GM18861 (cell line): ENCODE data around the gene RICTOR.

Experiments used
- ATAC-seq: cut with Tn5 transposase; IDR thresholded peaks from one replicate; pipeline ENCODE4 v1.9.1; 2021; ENCODE audit not compliant: unreplicated experiment

Gene RICTOR

GRCh38 chr5:38938973-38939372 is 135.2 kb downstream of the RICTOR start:
- no peak for ATAC-seq

DNA sequence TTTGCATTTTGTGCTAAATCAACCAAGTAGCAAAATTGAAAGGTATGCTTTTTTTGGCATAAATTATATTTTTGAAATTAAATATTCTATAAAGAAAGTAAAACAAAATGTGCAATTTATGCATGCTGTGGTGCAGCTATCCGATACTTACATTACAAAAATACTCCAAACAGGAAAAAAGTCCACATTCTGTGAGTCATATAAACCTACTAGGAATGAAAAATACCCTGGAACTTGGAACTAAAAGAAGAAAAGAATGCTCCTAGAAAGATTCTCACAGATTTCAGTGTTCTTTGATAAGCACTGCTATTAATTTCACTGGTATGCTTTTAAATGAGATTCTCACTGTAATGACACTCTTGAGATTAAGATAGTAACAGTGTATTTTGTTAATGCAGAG is 135.8 kb downstream of the RICTOR start:
- no peak for ATAC-seq

DNA sequence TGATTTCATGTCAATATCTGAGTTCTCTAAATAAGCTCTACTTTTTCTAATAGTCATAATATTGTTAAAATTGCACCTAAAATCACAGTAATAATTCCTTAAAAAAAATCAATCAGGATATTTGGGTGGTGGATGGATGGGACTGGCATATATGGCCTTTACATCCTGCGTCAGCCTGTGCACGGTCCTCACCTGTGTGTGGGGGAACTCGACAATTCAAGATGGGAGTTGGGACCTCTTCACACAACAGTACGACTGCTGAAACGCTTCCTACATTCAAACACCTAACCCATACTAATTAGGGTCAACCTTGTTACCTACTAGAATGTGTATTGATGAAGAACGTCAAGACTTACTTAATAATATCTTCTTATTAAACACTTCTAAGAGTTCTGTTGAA is 137.9 kb downstream of the RICTOR start:
- ATAC-seq, result no peak

DNA sequence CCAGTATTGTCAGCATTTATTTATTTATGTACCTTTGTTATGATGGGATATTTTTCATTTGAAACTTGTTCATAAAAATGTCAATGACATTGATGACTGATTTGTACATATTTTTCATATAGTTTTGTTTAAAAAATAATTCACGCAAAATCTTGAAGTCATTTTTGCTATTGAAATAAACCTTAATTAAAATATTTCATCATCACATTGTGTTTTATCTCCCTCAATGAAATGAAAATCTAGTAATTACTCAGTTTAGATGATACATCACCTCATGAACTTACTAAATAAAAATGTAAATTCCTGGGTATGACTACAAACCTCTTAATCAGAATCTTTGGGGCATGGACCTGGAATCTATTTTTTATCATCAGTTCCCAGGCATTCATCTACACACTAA is 138.8 kb downstream of the RICTOR start:
- no peak for ATAC-seq

GRCh38 chr5:38932854-38933408 is 141.3 kb downstream of the RICTOR start:
- ATAC-seq, result no peak

GRCh38 chr5:38931731-38932130 is 142.5 kb downstream of the RICTOR start:
- no peak for ATAC-seq

DNA sequence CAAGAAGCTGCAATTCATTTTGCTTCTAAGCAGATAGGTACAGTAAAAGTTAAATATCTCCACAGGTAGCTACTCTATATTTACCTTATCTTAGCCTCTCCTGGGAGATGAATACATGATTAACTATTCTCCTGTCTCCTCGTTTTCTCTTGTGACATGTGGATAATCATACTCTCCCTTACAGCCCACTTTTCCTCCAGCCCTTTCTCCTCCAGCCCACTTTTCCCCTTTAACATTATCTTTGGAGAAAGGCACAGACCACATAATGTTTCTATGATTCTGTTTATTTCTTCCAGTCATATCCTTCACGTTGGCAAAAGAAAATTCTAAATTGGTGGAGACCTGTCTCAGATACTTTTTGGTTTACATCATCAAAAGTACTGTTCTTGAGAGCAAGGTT is 144.4 kb downstream of the RICTOR start:
- ATAC-seq, result no peak

DNA sequence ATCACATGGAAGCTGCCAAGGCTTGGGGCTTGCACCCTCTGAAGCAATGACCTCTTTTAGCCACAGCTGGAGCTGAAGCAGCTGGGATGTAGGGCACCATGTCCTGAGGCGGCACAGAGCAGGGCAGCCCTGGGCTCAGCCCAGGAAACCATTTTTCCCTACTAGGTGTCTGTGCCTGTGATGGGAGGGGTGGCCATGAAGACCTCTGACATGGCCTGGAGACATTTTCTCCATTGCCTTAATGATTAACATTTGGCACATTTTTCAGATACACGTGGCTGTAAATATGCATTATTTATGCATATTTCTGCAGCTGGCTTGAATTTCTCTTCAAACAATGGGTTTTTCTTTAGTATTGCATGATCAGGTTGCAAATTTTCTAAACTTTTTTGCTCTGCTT is 146.7 kb downstream of the RICTOR start:
- no peak for ATAC-seq

DNA sequence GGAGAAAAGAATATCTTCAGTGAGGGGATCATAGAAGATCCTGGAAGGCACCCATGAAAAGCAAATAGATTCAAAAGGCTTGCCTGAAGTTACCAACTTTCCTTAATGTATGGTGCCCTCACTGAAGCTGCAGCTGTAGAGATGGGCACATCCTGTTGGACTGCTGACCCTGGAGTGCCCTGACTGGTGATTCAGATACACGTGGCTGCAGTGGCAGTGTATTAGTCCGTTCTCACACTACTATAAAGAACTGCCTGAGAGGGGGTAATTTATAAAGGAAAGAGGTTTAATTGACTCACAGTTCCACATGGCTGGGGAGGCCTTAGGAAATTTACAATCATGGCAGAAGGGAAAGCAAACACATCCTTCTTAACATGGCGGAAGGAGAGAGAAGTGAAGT is 148.1 kb downstream of the RICTOR start:
- ATAC-seq, result no peak

DNA sequence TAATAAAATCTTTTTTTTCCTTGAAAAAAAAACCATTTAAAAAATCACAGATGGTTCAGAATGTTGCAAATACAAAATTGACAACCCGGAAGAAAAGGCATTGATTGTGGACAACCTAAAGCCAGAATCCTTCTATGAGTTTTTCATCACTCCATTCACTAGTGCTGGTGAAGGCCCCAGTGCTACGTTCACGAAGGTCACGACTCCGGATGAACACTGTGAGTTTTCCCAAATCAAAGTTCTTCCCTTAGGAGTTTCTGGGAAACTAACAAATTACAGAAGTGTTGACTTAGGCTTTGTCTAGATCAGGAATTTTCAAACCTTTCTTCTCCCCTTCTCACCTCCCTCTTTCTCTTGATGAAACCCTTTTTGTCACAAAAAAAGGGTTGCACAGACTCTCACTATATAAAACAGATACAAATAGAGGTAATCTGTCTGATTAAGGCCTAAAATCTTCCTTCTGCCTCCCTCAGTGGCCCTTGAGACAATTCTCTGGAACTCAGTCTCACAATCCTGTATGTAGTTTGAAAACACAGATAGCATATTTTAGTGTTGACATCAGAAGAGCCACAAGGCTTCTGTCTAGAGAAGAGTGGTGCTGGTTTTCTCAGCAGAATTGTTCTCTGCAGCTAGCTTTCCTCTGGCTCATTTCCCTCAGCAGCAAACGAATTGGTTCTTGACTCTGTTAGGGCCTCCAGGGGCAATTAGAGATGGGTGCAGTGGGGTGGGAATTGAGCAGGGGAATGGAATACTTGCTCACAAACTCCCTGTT is 148.9 kb downstream of the RICTOR start:
- ATAC-seq, result no peak

- ATAC-seq, result no peak
These were observed 150.3 kb downstream of the RICTOR start for GRCh38 chr5:38923661-38924451.

DNA sequence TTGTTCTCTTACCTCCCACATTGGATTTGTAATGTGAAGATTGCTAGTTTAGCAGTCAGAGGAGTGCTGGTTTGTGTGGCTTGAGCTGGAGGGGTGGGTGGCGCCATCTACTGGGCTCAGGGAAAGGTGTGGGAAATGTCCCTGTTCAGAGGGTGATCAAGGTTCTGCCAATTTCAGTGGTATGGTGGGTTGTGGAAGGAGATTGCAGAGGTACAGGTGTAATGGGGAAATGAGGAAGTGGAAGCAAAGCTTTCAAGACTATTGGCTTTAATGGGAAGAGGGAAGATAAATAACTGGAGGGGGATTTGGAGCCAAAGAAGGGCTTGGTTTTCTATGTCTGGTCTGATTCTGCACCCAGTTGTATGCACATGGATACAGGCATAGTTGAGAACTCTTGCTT is 152.0 kb downstream of the RICTOR start:
- peak; percentile 74 for ATAC-seq

DNA sequence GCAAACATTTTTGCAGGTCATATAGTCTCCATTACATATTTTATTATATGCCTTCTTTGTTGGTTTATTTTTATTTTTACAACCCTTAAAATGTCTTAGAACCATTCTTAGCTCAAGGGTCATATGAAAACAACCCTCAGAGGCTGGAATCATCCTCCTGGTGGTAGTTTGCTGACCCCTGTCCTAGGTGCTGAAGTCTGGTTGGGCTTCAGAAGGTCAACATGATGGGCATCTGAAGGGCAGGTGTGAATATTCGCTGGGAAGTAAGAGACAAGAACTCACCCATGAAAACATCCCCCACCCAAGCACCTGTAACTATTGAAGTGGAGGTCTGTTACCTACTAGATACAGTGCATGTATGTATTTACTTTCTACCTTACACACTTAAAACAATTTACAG is 153.0 kb downstream of the RICTOR start:
- ATAC-seq, result no peak

- no peak for ATAC-seq
These were observed 157.4 kb downstream of the RICTOR start for GRCh38 chr5:38916802-38917201.

DNA sequence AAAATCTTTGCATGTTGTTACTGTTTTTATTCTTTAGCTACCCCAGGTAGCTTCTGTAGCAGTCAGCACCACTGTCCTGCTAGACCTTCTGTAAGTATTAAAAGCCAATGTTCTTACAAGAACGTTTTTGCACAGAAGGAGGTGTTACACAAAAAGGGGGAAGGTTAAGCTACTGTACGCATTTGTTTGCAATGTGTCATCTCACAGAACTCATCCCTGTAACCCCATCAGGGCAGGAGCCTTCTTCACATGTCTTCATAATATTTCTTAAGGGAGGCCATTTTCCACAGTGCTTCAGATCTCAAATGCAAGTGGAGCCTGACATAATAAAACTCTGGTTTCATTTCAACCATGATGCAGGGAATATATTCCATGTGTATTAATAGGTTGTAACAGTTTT is 160.5 kb downstream of the RICTOR start:
- no peak for ATAC-seq

GRCh38 chr5:38911933-38912332 is 162.3 kb downstream of the RICTOR start:
- no peak for ATAC-seq

DNA sequence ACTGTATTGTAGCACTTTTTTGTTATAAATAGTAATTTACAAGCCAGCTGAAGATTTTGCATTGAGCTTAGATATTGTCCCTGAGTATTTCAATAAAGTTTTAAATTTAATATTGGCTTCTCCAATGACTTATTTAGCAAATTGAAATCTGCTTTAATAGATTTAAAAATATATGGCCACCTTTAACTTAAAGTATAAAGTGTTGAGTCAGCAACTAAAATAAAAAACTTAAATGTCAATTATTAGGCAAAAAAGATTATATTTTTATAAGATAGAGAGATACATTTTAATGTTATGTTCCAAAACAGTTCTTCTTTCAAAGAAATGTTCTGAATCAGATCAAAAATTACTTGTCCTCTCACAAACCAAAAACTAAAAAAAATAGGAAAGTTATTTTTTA is 167.7 kb downstream of the RICTOR start:
- no peak for ATAC-seq

DNA sequence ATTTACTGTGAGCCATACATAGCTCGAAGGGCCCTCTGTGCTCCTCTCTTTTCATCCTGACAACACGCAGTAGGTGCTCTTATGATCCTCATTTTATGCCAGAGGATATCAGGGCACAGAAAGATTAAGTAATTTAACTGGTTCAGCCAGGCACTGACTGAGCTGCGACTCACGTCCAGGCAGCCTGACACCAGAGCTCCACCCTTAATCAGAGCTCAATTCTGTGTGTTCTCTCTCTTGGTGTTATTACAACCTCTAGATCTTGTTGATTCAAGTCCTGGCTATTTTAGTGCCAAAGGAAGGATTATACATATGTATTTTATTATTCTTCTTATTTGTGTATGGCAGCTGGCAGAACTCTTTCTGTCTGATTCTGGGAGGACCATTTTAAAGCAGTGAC is 168.7 kb downstream of the RICTOR start:
- ATAC-seq, result no peak

DNA sequence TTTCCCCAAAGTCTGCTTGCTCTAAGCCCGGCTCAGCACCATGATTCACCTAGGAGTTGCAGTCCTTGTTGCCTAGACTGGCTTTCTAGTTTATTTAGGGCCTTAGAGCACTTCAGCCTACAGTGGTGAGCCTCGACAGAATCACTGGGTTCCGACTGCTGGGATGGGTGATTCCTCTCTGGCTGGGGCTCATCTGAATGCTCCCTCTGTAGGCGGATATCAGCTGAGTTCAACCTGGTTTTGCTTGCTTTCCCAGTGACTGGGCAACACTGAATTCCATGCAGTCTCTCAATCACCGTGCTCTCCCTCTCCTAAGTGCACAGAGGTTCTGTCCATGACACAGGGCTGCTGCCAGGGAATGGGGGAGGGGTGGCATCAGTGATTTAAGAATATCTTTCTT is 174.3 kb downstream of the RICTOR start:
- no peak for ATAC-seq

GRCh38 chr5:38896760-38897159 is 177.4 kb downstream of the RICTOR start:
- ATAC-seq, result no peak

DNA sequence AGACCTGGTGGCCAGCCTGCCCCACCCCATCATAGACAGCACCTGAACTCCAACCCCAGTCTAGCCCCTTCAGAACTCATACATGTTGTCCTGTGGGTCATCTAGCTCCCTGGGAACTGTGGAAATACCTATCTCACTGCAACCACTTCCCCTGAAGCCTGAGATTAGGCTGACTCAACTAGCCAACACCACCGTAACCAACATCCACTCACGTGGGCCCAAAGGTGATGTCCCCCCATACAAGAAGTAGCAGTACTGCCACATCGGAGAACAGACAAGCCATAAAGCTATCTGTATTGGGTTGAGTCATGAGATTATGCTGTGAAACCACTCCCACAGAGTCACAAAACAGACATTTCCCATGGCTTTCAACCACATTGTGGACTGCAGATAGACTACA is 181.8 kb downstream of the RICTOR start:
- no peak for ATAC-seq

DNA sequence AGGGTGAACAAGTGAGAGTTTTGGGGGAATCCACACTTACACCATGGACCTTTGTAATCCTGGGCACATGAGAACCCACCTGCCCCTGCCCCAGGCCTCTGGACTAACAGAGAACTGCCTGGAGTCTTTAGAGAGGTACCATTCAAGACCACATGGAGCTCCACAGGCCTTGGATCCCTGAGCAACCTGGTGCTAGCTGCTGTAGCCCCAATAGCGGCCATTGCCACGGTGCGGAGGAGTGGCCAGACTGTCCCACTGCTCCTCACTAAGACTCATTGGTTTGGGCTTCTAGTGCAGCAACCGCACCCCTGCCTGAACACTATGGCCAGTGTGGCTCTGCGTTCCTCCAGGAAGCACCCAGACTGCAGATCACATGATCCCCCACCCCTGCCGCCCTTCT is 182.6 kb downstream of the RICTOR start:
- no peak for ATAC-seq
